NCI-H460 (cell line): Measurements from ENCODE around the gene GGN. TPM values are rescaled to one million over a fixed set of nuclear protein-coding genes. Genes with fewer than 3 reads are reported as not detected.

Experiments used
- DNase-seq: peaks from one replicate; pipeline ENCODE4 v3.0.0-alpha.2; 2016; ENCODE audit warnings: low read depth; ENCODE audit errors: extremely low read depth
- total RNA-seq: library from RNA; depleted of rRNA; stranded (reverse); fragments of >200 nt; shearing (Covaris generic); gene quantifications from 2 replicates; pipeline ENCODE4 v1.2.3, GENCODE V29; 2014; rRNA removed

Gene GGN
- total RNA-seq, 1 experiment from 2014 or later, result 0.17 TPM

DNA sequence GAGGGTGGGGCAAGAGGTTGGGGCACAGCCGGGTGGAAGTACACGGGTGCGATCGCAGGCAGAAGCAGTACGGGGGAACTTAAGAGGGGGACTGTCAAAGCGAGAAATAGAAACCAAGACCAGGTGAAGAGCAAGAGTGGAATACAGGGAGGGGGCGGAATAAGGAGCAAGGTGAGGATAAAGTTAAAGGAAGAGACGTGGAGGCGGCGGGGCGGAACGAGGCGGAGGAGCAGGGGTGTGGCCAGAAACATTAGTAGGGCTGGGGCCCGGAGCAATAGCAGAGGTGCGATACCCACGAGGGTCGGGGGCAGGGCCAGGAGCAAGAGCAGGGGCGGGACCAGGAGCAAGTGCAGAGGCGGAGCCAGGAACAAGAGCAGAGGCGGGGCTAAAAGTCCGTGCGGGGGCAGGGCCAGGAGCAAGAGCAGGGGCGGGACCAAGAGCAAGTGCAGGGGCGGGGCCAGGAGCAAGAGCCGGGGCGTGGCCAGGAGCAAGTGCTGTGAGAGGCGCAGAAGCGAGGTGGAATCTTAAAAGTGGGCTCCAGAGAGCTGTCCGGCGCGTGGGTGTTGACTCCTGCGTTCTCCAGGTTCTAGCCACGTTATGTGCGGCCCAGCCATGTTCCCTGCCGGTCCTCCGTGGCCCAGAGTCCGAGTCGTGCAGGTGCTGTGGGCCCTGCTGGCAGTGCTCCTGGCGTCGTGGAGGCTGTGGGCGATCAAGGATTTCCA is 51.0 kb downstream of the GGN start:
- peak; percentile 92 for DNase-seq

DNA sequence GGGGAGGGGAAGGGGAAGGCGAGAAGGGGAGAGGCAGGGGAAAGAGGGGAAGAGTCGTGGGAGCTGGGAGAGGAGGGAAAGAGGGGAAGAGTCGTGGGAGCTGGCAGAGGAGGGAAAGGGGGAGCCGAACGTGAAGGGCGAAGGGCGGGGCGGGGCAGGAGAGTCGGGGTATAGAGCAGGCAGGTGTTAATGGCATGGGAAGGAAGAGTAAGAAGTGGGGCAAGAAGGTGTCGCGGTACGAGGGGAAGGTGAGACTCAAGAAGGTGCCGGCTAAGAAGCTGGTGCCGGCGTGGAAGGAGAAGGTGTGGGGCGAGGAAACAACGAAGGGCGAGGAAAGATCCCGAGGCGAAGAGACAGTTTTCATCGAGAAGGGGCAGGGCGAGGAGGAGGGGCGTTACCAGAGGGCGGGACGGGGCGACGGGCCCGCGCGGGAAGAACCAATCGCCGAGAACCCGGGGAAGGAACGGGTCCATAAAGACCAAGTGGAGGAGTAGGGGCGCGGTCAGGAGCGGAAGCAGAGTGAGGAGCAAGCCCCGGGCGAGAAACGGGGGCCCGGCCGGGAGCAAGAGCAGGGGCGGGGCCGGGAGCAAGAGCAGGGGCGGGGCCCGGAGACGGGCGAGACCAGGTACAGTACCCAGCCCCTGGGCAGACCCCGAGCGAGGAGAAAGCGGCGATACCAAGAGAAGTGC is 51.7 kb downstream of the GGN start:
- DNase-seq, result peak; percentile 94

Other genes starting within 250 kb of the GGN start
- 1.7 and 2.2 TPM in 2 replicates for gene DPF1, start 163.8 kb downstream of the GGN start, total RNA-seq
- not detected in 2 replicates for gene PPP1R14A, start 131.7 kb downstream of the GGN start, total RNA-seq
- 0.35 and 0.64 TPM in 2 replicates for gene SPINT2, start 123.5 kb downstream of the GGN start, total RNA-seq
- gene C19orf33, start 83.8 kb downstream of the GGN start, total RNA-seq, result 64.5 and 89.5 TPM in 2 replicates
- gene YIF1B, start 72.1 kb downstream of the GGN start, total RNA-seq, result 35.9 and 47.5 TPM in 2 replicates
- 0.15 and 0.26 TPM in 2 replicates for gene KCNK6, start 68.2 kb downstream of the GGN start, total RNA-seq
- 0.69 and 0.81 TPM in 2 replicates for gene CATSPERG, start 52.2 kb downstream of the GGN start, total RNA-seq
- 155 and 167 TPM in 2 replicates for gene PSMD8, start 13.5 kb downstream of the GGN start, total RNA-seq
- 0.29 and 0.97 TPM in 2 replicates for gene SPRED3, start 663 bp upstream of the GGN start, total RNA-seq
- gene FAM98C, start 15.1 kb upstream of the GGN start, total RNA-seq, result 12.1 and 12.5 TPM in 2 replicates
- not detected in 2 replicates for gene RASGRP4, start 38.2 kb upstream of the GGN start, total RNA-seq
- 0.12 and 1.1 TPM in 2 replicates for gene RYR1, start 45.7 kb upstream of the GGN start, total RNA-seq
- gene MAP4K1, start 229.9 kb upstream of the GGN start, total RNA-seq, result 0.10 TPM in 1 of 2 replicates, not detected in the other
- gene EIF3K, start 231.2 kb upstream of the GGN start, total RNA-seq, result 194 and 195 TPM in 2 replicates